GM18508 (cell line): ENCODE data around the gene TMC7.
"Not testable (repeated sequence)": the region's sequence is repeated elsewhere in the genome, so short reads cannot be mapped to it uniquely, and the experiment has no call there.

ENCODE experiments used
- ATAC-seq: cut with Tn5 transposase; IDR thresholded peaks from one replicate; pipeline ENCODE4 v1.9.1; 2021; ENCODE audit warnings: moderate number of reproducible peaks; ENCODE audit not compliant: insufficient read depth, unreplicated experiment

Gene TMC7

GRCh38 chr16:18983565-18984434 is at the start of gene TMC7:
Gene TMC7, plus strand, starts transcription at chr16:18983934. Its CDS starts 130 bp downstream, at chr16:18984064.
- no peak for ATAC-seq

- ATAC-seq: no peak
Measured at GRCh38 chr16:18936727-18937340, 46.9 kb upstream of the TMC7 start.

- ATAC-seq: no peak
Measured at GRCh38 chr16:18937390-18937789, 46.3 kb upstream of the TMC7 start.

GRCh38 chr16:18938986-18939385 is 44.7 kb upstream of the TMC7 start:
- ATAC-seq: no peak

- ATAC-seq: no peak
Measured at GRCh38 chr16:18941471-18941870, 42.3 kb upstream of the TMC7 start.

- ATAC-seq: no peak
Measured at GRCh38 chr16:18942061-18942460, 41.7 kb upstream of the TMC7 start.

GRCh38 chr16:18943414-18943813 is 40.3 kb upstream of the TMC7 start:
- no peak for ATAC-seq

- no peak for ATAC-seq
Measured at GRCh38 chr16:18945233-18945632, 38.5 kb upstream of the TMC7 start.

GRCh38 chr16:18948372-18949020 is 35.2 kb upstream of the TMC7 start:
- ATAC-seq: no peak

GRCh38 chr16:18950469-18951185 is 33.1 kb upstream of the TMC7 start:
- ATAC-seq: no peak

GRCh38 chr16:18953547-18953946 is 30.2 kb upstream of the TMC7 start:
- ATAC-seq: no peak

- ATAC-seq: not testable (repeated sequence)
Measured at GRCh38 chr16:18955874-18956580, 27.7 kb upstream of the TMC7 start.

GRCh38 chr16:18956658-18957241 is 27.0 kb upstream of the TMC7 start:
- not testable (repeated sequence) for ATAC-seq

GRCh38 chr16:18958621-18959029 is 25.1 kb upstream of the TMC7 start:
- no peak for ATAC-seq

- ATAC-seq: no peak
Measured at GRCh38 chr16:18959031-18959505, 24.7 kb upstream of the TMC7 start.

- ATAC-seq: no peak
Measured at GRCh38 chr16:18965555-18965954, 18.2 kb upstream of the TMC7 start.

GRCh38 chr16:18966791-18967190 is 16.9 kb upstream of the TMC7 start:
- no peak for ATAC-seq

- no peak for ATAC-seq
Measured at GRCh38 chr16:18969050-18969854, 14.5 kb upstream of the TMC7 start.

- ATAC-seq: no peak
Measured at GRCh38 chr16:18969855-18970240, 13.9 kb upstream of the TMC7 start.
